Measurements from ENCODE around the gene CYREN. TPM values are rescaled to one million over a fixed set of nuclear protein-coding genes. Genes with fewer than 3 reads are reported as not detected.

The CYREN gene
- total RNA-seq, 2 donors from 2014 or later: 34.5 to 37.6 TPM

GRCh38 chr7:135180122-135180521, 9.6 kb upstream of the CYREN start:
- no peak for DNase-seq
- Histone ChIP-seq H3K9me3 (no peaks in the 10 kb centered on the region), H3K27me3 (no peaks in the 10 kb centered on the region), H3K4me1 (no peaks in the 10 kb centered on the region), H3K36me3 (no peaks in the 10 kb centered on the region), H3K27ac (no peak overlapping the region), H3K4me3 (no peak overlapping the region), H3K9ac (ENCODE audit: low read depth in 2 of 2, low read length in 2 of 2) (no peak overlapping the region)
- intact Hi-C loops (cut with DNase I): no loop called here
- TF ChIP-seq, protein P1, sequence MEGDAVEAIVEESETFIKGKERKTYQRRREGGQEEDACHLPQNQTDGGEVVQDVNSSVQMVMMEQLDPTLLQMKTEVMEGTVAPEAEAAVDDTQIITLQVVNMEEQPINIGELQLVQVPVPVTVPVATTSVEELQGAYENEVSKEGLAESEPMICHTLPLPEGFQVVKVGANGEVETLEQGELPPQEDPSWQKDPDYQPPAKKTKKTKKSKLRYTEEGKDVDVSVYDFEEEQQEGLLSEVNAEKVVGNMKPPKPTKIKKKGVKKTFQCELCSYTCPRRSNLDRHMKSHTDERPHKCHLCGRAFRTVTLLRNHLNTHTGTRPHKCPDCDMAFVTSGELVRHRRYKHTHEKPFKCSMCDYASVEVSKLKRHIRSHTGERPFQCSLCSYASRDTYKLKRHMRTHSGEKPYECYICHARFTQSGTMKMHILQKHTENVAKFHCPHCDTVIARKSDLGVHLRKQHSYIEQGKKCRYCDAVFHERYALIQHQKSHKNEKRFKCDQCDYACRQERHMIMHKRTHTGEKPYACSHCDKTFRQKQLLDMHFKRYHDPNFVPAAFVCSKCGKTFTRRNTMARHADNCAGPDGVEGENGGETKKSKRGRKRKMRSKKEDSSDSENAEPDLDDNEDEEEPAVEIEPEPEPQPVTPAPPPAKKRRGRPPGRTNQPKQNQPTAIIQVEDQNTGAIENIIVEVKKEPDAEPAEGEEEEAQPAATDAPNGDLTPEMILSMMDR (IDR thresholded peaks at IDR 0.05): no peak

- DNase-seq: no peak
- no peak overlapping the region for H3K27ac ChIP-seq
- intact Hi-C loops (cut with DNase I): loop anchor here (10.0 kb wide), 1 partner anchor 495 kb away; no protein-coding TSS in a partner anchor
Observed at GRCh38 chr7:135179321-135179925, 8.9 kb upstream of the CYREN start.

DNA sequence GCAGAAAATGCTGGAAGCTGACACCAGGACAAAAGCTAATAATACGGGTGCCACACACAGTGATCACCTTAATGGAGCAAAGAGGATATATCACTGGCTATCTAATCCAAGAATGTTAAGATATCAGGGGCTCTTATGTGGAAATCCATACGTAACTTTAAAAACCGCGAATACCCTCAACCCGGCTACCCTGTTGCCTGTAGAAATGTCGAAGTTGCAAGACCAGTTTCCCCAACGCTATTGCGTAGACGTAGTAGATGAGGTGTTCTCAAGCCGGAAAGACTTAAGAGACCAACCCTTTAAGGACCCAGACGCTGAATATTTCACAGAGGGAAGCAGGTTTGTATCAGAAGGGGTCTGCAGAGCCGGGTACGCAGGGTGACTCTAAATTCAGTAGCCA, 7.9 kb upstream of the CYREN start:
- no peaks in the 10 kb centered on the region for H3K4me1 ChIP-seq
- no peaks in the 10 kb centered on the region for H3K36me3 ChIP-seq
- H3K9me3 ChIP-seq: no peaks in the 10 kb centered on the region
- H3K4me3 ChIP-seq: no peak overlapping the region
- H3K27ac ChIP-seq: no peak overlapping the region
- no peak for DNase-seq
- H3K27me3 ChIP-seq: no peaks in the 10 kb centered on the region
- intact Hi-C loops (cut with DNase I): loop anchor here (10.0 kb wide), 1 partner anchor 494 kb away; no protein-coding TSS in a partner anchor
- TF ChIP-seq, protein P1 (IDR thresholded peaks at IDR 0.05): no peak
- H3K9ac ChIP-seq (ENCODE audit: low read depth in 2 of 2, low read length in 2 of 2): no peak overlapping the region

More at GRCh38 chr7:135179321-135179925, 8.9 kb upstream of the CYREN start:
- H3K9ac ChIP-seq (ENCODE audit: low read depth in 2 of 2, low read length in 2 of 2): no peak overlapping the region
- no peaks in the 10 kb centered on the region for H3K36me3 ChIP-seq
- TF ChIP-seq, protein P1 (IDR thresholded peaks at IDR 0.05): no peak
- H3K27me3 ChIP-seq: no peaks in the 10 kb centered on the region
- H3K4me1 ChIP-seq: no peaks in the 10 kb centered on the region
- no peak overlapping the region for H3K4me3 ChIP-seq
- no peaks in the 10 kb centered on the region for H3K9me3 ChIP-seq

GRCh38 chr7:135177028-135177696, 6.7 kb upstream of the CYREN start:
- Histone ChIP-seq H3K9ac (ENCODE audit: low read depth in 2 of 2, low read length in 2 of 2) (no peak overlapping the region), H3K9me3 (no peaks in the 10 kb centered on the region), H3K27ac (no peak overlapping the region), H3K27me3 (no peaks in the 10 kb centered on the region), H3K36me3 (no peaks in the 10 kb centered on the region), H3K4me1 (no peaks in the 10 kb centered on the region), H3K4me3 (no peak overlapping the region)
- no peak for DNase-seq
- TF ChIP-seq, protein P1 (IDR thresholded peaks at IDR 0.05): no peak
- intact Hi-C loops (cut with DNase I): loop anchor here (10.0 kb wide), 1 partner anchor 492 kb away; no protein-coding TSS in a partner anchor

DNA sequence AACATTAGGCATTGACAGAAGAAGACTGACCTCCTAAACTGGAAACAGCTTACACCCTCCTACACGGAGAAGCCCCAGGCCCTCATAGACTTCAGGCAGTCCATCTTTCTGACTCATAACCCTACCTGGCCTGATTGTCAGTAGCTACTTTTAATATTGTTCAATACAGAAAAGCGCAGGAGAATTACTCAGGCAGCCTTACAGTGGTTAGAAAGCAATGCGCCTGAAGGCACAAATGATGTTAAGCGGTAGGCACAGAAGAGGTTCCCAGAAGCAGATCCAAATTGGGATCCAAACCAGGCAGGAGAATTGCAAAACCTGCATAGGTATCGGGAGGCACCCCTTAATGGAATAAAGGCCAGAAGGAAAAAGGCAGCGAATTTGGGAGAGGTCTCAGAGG, 5.4 kb upstream of the CYREN start:
- Histone ChIP-seq H3K27ac (no peak overlapping the region), H3K4me1 (no peaks in the 10 kb centered on the region), H3K27me3 (no peaks in the 10 kb centered on the region), H3K36me3 (no peaks in the 10 kb centered on the region), H3K9me3 (no peaks in the 10 kb centered on the region), H3K9ac (ENCODE audit: low read depth in 2 of 2, low read length in 2 of 2) (no peak overlapping the region), H3K4me3 (no peak overlapping the region)
- TF ChIP-seq, protein P1 (IDR thresholded peaks at IDR 0.05): no peak
- intact Hi-C loops (cut with DNase I): loop anchor here (10.0 kb wide), 1 partner anchor 491 kb away; no protein-coding TSS in a partner anchor
- no peak for DNase-seq
